ENCODE results near the gene KCNQ1. TPM values are rescaled to one million over a fixed set of nuclear protein-coding genes. Genes with fewer than 3 reads are reported as not detected.

KCNQ1 gene
- total and polyA plus RNA-seq, 4 donors = 15.4 to 41.7 (median 26.2) TPM

GRCh38 chr11:2783536-2784082 lies 338.8 kb downstream of the KCNQ1 start:
- Histone ChIP-seq H3K9ac (ENCODE audit: insufficient read depth in 1 of 2, low read length in 2 of 2) (no peak overlapping the region), H3K9me3 (ENCODE audit: control insufficient read depth in 4 of 4, insufficient read depth in 3 of 4, low read length in 3 of 4) (no peaks in the 10 kb centered on the region), H3K27me3 (ENCODE audit: control insufficient read depth in 3 of 3, insufficient read depth in 3 of 3, low read length in 2 of 3) (no peaks in the 10 kb centered on the region), H3K36me3 (ENCODE audit: control insufficient read depth in 4 of 4, insufficient read depth in 4 of 4, low read length in 4 of 4) (no peaks in the 10 kb centered on the region), H3K4me1 (ENCODE audit: control insufficient read depth in 5 of 5, insufficient read depth in 5 of 5, low read length in 5 of 5) (peaks cover 11 to 36% (median 22%) of the 10 kb centered on the region in 5 donors), H3K27ac (ENCODE audit: low read depth in 1 of 2, low read length in 1 of 2) (no peak overlapping the region), H3K4me3 (no peak overlapping the region)
- no peak for TF ChIP-seq CTCF (IDR thresholded peaks at IDR 0.05; ENCODE audit: control extremely low read depth, extremely low read depth)
- ATAC-seq (ENCODE audit: insufficient read depth, low FRiP score) = no peak
- no peak for DNase-seq

GRCh38 chr11:2787816-2788167 lies 343.0 kb downstream of the KCNQ1 start:
- TF ChIP-seq CTCF (IDR thresholded peaks at IDR 0.05; ENCODE audit: control extremely low read depth, extremely low read depth) = no peak
- 94 to 96% methylated on average over 10 of the region's 10 CpGs for WGBS, 2 donors
- no peak for ATAC-seq (ENCODE audit: insufficient read depth, low FRiP score)
- no peaks in the 10 kb centered on the region for H3K9me3 ChIP-seq (ENCODE audit: control insufficient read depth in 4 of 4, insufficient read depth in 3 of 4, low read length in 3 of 4)
- DNase-seq = no peak
- no peak overlapping the region for H3K27ac ChIP-seq (ENCODE audit: low read depth in 1 of 2, low read length in 1 of 2)
- H3K4me3 ChIP-seq = no peak overlapping the region
- no peaks in the 10 kb centered on the region for H3K36me3 ChIP-seq (ENCODE audit: control insufficient read depth in 4 of 4, insufficient read depth in 4 of 4, low read length in 4 of 4)
- no peaks in the 10 kb centered on the region for H3K27me3 ChIP-seq (ENCODE audit: control insufficient read depth in 3 of 3, insufficient read depth in 3 of 3, low read length in 2 of 3)
- peaks cover 0 to 5% (median 4%) of the 10 kb centered on the region in 5 donors for H3K4me1 ChIP-seq (ENCODE audit: control insufficient read depth in 5 of 5, insufficient read depth in 5 of 5, low read length in 5 of 5)
- H3K9ac ChIP-seq (ENCODE audit: insufficient read depth in 1 of 2, low read length in 2 of 2) = no peak overlapping the region

GRCh38 chr11:2788168-2789071 lies 343.6 kb downstream of the KCNQ1 start:
- no peaks in the 10 kb centered on the region for H3K9me3 ChIP-seq (ENCODE audit: control insufficient read depth in 4 of 4, insufficient read depth in 3 of 4, low read length in 3 of 4)
- no peak overlapping the region for H3K9ac ChIP-seq (ENCODE audit: insufficient read depth in 1 of 2, low read length in 2 of 2)
- no peak for TF ChIP-seq CTCF (IDR thresholded peaks at IDR 0.05; ENCODE audit: control extremely low read depth, extremely low read depth)
- no peaks in the 10 kb centered on the region for H3K36me3 ChIP-seq (ENCODE audit: control insufficient read depth in 4 of 4, insufficient read depth in 4 of 4, low read length in 4 of 4)
- H3K27me3 ChIP-seq (ENCODE audit: control insufficient read depth in 3 of 3, insufficient read depth in 3 of 3, low read length in 2 of 3) = no peaks in the 10 kb centered on the region
- H3K27ac ChIP-seq (ENCODE audit: low read depth in 1 of 2, low read length in 1 of 2) = no peak overlapping the region
- WGBS, 2 donors = 59 to 61% methylated on average over 21 to 22 of the region's 22 CpGs
- DNase-seq (peak in 2 of 3 donors; percentile 71 to 77), ATAC-seq (ENCODE audit: insufficient read depth, low FRiP score) (no peak)
- peaks cover 0 to 5% (median 4%) of the 10 kb centered on the region in 5 donors for H3K4me1 ChIP-seq (ENCODE audit: control insufficient read depth in 5 of 5, insufficient read depth in 5 of 5, low read length in 5 of 5)
- H3K4me3 ChIP-seq = no peak overlapping the region
